ENCODE data around the gene CDK6. TPM values are rescaled to one million over a fixed set of nuclear protein-coding genes. Genes with fewer than 3 reads are reported as not detected.
A peak's percentile ranks its signal among the peaks of the same experiment; 100 is the strongest.

The CDK6 gene
- total and polyA plus RNA-seq, 2 experiments from 2014 or later, result 7.4 to 23.7 TPM

DNA sequence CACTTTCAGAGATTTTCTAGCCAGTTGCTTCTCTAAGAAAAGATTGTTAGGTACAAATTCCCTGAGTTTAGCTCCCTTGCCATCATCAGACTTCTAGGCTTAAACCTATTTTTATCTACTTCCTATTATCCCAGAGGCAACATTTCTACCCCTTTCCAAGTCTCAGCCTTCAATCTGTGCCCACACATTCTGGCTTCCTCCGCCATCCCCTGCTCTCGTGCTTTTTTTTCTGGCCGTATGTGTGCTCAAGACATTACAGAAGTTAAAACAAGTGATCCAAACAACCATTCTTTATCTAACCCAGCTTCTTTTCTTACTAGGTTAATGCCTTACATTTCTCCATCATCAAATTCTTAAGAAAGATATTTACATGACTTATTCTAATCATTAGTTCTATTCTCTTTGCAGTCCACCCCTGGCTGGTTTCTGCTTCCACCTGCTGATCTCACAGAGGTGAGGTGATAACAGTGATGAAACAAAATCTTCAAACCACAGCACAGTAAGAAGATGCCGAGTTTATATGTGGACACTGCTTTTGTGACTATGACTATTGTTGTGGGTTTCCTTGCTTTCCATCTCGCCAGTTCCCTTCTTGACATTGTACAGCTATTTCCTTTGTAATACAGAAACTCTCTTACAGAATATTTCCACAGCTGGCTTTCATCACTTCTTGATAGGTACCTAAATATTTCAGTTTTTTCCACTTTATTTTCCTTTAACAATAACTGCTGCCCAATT, 18.3 kb upstream of the CDK6 start (continued):
- TF ChIP-seq, protein P1, sequence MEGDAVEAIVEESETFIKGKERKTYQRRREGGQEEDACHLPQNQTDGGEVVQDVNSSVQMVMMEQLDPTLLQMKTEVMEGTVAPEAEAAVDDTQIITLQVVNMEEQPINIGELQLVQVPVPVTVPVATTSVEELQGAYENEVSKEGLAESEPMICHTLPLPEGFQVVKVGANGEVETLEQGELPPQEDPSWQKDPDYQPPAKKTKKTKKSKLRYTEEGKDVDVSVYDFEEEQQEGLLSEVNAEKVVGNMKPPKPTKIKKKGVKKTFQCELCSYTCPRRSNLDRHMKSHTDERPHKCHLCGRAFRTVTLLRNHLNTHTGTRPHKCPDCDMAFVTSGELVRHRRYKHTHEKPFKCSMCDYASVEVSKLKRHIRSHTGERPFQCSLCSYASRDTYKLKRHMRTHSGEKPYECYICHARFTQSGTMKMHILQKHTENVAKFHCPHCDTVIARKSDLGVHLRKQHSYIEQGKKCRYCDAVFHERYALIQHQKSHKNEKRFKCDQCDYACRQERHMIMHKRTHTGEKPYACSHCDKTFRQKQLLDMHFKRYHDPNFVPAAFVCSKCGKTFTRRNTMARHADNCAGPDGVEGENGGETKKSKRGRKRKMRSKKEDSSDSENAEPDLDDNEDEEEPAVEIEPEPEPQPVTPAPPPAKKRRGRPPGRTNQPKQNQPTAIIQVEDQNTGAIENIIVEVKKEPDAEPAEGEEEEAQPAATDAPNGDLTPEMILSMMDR (conservative IDR thresholded peaks at IDR 0.05; ENCODE audit: low read depth in 2 of 2), result no peak
- TF ChIP-seq, protein P2, sequence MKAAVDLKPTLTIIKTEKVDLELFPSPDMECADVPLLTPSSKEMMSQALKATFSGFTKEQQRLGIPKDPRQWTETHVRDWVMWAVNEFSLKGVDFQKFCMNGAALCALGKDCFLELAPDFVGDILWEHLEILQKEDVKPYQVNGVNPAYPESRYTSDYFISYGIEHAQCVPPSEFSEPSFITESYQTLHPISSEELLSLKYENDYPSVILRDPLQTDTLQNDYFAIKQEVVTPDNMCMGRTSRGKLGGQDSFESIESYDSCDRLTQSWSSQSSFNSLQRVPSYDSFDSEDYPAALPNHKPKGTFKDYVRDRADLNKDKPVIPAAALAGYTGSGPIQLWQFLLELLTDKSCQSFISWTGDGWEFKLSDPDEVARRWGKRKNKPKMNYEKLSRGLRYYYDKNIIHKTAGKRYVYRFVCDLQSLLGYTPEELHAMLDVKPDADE (IDR thresholded peaks at IDR 0.05), result no peak

DNA sequence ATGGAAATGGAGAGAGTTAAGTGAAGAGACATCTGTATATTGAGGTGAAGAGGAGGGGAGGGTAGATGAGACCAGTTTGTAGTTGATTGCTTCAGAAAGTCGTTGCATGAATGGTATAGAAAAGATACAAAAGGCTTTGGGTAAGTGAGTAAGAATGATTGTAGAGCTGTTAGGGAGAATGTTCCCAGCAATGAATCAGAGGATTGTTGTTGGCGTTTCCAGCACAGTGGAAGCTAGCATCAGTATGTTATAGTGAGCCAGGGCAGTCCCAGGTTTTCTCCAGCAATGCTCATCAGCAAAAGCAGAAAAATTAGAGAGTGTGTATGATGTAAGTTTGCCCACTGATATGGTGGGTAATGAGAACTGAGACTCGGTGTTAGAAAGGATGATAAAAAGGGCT, 15.4 kb upstream of the CDK6 start:
- H3K36me3 ChIP-seq (ENCODE audit: insufficient read depth), result no peaks in the 10 kb centered on the region
- no peaks in the 10 kb centered on the region for H3K79me2 ChIP-seq (replicated peaks; ENCODE audit: insufficient read depth)
- no peaks in the 10 kb centered on the region for H3K27me3 ChIP-seq (ENCODE audit: insufficient read depth)
- TF ChIP-seq ZNF114 (CRISPR knock-in tag; IDR thresholded peaks at IDR 0.05) (no peak), JUNB (IDR thresholded peaks at IDR 0.05; ENCODE audit: unreplicated experiment) (no peak), EZH2 (IDR thresholded peaks at IDR 0.05; ENCODE audit: low read depth, unreplicated experiment) (no peak), NANOG (IDR thresholded peaks at IDR 0.05; ENCODE audit: borderline replicate concordance) (no peak), POLR2AphosphoS5 (IDR thresholded peaks at IDR 0.05; ENCODE audit: low read depth) (no peak)
- TF ChIP-seq, protein P1 (conservative IDR thresholded peaks at IDR 0.05; ENCODE audit: low read depth in 2 of 2), result no peak
- TF ChIP-seq, protein P2 (IDR thresholded peaks at IDR 0.05), result no peak
- no peak overlapping the region for H3K4me3 Mint-ChIP-seq
- no peak overlapping the region for H3K4me3 ChIP-seq
- no peaks in the 10 kb centered on the region for H3K27me3 Mint-ChIP-seq (ENCODE audit: insufficient read depth, low read depth, poor library complexity)
- H3K4me1 ChIP-seq (ENCODE audit: insufficient read depth), result peaks cover 8% of the 10 kb centered on the region; the same call in 1 of the 2 replicates
- H4K20me1 ChIP-seq (replicated peaks; ENCODE audit: insufficient read depth), result no peaks in the 10 kb centered on the region
- no peak overlapping the region for H3K27ac ChIP-seq (ENCODE audit: low read depth)
- no peaks in the 10 kb centered on the region for H3F3A ChIP-seq (replicated peaks; ENCODE audit: low read depth)
- peaks cover 8% of the 10 kb centered on the region for H3K4me1 Mint-ChIP-seq
- H3K4me2 ChIP-seq, result no peak overlapping the region
- DNase-seq (ENCODE audit: low spot score) (no peak), ATAC-seq (no peak)
- H3K27ac Mint-ChIP-seq, result no peak overlapping the region
- H2AFZ ChIP-seq, result peak overlapping the region; percentile 20; the same call in 1 of the 2 replicates
- H3K36me3 Mint-ChIP-seq (ENCODE audit: low read depth), result no peaks in the 10 kb centered on the region
- no peaks in the 10 kb centered on the region for H3K9me2 ChIP-seq (ENCODE audit: insufficient read depth)
- no peaks in the 10 kb centered on the region for H3K9me3 Mint-ChIP-seq
